Vagina (tissue), 2 donors: ENCODE data around the gene CCDC57.

Experiments used
- POLR2A ChIP-seq, 2 donors: fragments of 450-650 bp; IDR thresholded peaks; one replicate each; pipeline ENCODE4 v1.6.1; 2017; ENCODE audit warnings: antibody characterized with exemption in 2 of 2, mild to moderate bottlenecking in 2 of 2, moderate library complexity in 2 of 2
- TF ChIP-seq, protein P1 (sequence below), 3 experiments: fragments of 450-650 bp in 2 of 3; fragments of 200-600 bp in 1 of 3; sonication (generic) in 1 of 3; IDR thresholded peaks; one replicate each; pipeline ENCODE4 v1.5.1; 2017 to 2019; ENCODE audit warnings: antibody characterized with exemption in 3 of 3, mild to moderate bottlenecking in 2 of 3, moderate library complexity in 2 of 3

DNA sequence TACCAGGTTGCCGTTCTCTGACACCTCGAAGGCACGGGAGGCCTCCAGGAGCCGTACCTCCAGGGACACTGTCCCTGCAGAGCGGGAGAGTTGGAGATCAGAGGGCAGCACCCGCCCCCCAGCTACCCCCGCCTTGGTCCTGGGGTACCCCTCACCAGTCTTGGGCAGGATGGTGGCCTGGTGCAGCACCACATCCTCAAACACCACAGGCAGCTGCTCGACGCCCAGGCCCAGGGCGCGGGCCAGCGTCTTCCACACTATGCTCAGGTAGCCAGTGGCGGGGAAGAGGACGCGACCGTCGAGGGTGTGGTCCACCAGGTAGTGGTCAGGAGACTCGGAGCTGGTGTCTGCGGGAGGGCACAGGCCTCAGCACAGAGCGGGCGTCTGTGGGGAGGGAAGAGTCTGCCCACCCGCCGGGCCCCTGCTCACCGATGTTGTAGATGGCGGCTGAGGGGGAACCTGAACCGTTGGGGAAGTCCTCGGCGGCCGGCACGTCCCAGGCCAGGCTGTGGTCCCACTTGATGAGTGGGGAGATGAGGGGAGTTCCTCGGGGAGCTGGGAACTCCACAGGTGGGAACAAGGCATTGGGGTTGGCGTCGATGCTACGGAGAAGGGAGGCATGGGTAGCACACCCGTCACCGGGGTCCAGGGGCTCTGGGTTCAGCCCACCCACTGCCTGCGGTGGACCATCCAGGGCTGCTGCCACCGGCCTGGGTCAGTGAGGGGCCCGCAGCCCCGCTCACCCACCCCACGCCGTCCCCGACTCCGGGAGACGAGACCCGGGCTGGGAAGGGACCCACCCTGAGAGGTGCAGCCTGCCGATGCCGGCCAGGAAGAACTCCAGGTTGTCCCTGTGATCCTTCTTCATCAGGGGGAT, 124.4 kb downstream of the CCDC57 start:
- TF ChIP-seq, protein P1, sequence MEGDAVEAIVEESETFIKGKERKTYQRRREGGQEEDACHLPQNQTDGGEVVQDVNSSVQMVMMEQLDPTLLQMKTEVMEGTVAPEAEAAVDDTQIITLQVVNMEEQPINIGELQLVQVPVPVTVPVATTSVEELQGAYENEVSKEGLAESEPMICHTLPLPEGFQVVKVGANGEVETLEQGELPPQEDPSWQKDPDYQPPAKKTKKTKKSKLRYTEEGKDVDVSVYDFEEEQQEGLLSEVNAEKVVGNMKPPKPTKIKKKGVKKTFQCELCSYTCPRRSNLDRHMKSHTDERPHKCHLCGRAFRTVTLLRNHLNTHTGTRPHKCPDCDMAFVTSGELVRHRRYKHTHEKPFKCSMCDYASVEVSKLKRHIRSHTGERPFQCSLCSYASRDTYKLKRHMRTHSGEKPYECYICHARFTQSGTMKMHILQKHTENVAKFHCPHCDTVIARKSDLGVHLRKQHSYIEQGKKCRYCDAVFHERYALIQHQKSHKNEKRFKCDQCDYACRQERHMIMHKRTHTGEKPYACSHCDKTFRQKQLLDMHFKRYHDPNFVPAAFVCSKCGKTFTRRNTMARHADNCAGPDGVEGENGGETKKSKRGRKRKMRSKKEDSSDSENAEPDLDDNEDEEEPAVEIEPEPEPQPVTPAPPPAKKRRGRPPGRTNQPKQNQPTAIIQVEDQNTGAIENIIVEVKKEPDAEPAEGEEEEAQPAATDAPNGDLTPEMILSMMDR (IDR thresholded peaks at IDR 0.05): no peak
- TF ChIP-seq POLR2A (IDR thresholded peaks at IDR 0.05): no peak
